ENCODE data around the gene CAP2.
"Not testable (repeated sequence)": the region's sequence is repeated elsewhere in the genome, so short reads cannot be mapped to it uniquely, and the experiment has no call there.

Gene CAP2

GRCh38 chr6:17405181-17405943 is 12.0 kb downstream of the CAP2 start:
- DNase-seq, result not testable (repeated sequence)

GRCh38 chr6:17405944-17406245 is 12.5 kb downstream of the CAP2 start:
- DNase-seq, result no peak

DNA sequence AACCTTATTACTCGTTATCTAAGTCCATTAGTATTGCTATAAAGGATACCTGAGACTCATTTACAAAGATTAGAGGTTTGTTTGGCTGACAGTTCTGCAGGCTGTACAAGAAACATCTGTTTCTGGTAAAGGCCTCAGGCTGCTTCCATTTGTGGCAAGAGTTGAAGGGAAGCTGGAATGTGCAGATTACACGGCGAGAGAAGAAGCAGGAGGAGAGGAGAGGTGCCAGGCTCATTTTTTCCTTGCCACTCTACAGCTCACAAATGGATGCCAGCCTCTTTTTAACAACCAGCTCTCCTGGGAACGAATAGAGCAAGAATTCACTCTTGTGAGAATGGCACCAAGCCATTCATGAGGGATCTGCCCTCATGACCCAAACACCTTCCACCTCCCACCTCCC is 14.7 kb downstream of the CAP2 start:
- DNase-seq, result no peak

- DNase-seq, result no peak
These were observed 16.9 kb downstream of the CAP2 start for GRCh38 chr6:17410281-17410680.

DNA sequence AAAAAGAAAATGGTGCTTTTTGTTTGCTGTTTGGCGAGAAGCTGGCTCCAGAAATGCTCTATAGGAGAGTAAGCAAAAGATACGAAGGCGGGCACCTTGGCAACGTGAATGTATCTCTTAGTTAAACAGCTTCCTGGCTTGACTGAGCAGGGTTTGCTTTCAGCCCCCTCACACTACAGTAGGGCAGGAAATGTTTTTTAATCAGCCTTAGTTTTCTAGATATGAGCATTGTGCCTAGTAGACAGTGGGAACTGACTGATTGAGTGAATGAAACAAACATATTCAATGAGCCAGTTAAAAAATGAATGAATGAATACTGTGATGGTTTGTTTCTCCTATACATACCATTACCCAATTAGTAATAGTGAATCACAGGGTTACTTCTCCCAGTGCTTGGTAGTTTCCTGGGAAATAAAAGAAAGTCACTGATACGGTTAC is 19.9 kb downstream of the CAP2 start:
- DNase-seq, result no peak

DNA sequence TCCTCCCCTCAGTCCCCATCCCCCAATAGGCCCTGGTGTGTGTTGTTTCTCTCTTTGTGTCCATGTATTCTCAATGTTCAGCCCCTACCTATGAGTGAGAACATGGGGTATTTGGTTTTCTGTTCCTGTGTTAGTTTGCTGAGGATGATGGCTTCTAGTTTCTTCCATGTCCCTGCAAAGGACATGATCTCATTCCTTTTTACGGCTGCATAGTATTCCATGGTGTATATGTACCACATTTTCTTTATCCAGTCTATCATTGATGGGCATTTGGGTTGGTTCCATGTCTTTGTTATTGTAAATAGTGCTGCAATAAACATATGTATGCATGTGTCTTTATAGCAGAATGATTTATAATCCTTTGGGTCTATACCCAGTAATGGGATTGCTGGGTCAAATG is 21.0 kb downstream of the CAP2 start:
- not testable (repeated sequence) for DNase-seq

GRCh38 chr6:17415321-17415720 is 21.9 kb downstream of the CAP2 start:
- DNase-seq, result no peak

GRCh38 chr6:17416806-17417205 is 23.4 kb downstream of the CAP2 start:
- DNase-seq, result no peak

DNA sequence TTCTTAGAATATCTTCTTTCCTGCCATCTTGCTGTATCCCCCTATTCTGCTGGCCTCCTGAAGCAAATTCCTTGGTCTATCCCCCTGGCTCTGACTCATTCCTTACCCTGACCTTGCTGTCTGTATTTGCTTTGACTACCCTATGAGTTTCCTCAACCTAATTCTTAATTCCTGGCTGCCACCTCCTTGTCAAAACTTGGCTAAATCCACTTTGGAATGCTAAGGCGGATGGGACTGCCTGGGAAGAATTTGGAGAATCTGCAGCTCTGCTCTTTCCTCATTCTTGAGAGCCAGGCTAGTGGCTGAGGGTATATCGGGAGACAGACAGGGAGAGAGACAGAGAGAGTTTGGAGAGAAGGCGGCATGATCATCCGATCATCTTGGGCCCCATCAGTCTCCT is 24.4 kb downstream of the CAP2 start:
- no peak for DNase-seq

DNA sequence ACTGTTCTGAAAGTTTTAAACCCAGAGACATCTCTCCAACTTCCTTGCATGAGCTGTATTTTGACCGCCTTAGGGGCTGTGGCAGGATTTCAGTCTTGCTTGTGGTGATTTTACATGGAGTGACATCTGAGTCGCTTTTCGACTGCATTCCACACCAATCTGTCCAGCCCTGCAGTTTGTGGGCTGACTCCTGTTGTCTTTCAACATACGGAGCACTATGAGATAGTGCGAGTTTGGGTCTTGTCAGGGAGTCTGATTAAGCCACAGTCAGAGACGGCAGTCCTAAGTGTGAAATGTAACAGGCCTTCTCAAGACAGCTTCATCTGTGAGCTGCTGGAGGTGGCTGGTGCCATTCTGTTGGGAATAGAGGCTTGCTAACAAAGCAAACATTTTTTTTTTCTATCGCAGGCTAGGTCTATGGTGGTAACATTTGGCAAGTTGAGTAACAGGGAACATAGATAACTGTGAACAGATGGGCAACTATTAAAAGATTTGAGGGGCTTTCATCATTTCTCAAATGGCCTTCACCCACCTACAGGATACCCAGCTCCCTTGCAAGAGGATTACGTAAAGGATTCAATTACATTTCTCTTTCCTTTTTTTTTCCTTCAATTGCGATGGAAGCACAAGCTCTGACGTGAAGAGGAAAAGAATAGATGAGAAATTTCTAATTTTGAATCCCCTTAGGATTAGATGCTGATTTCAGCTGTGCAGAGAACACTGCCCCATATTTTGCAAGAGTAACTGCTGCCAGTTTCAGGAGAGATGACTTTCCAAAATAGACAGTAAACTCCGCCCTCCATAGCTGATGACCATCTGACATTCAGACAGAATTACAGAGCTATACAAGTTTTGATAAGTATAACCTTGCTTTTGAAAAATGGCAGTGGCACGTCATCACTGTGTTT is 25.1 kb downstream of the CAP2 start:
- no peak for DNase-seq

DNA sequence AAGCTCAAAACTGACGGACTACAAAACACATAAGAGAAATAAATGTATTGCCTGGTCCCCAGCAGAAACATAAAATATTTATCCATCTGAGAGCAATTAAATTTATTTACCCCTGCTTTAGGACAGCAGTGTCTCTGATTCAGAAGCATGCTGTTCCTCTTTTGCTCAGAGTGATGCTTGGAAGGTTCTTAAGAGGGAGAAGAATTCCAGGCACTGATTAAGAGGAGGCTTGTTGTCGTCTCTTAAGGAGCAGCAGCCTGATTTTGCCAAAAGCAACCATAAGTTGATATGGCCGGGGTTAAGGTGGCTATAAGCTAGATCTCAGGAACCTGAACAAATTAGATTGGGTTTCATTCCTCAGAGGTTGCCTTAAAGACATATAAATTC is 25.8 kb downstream of the CAP2 start:
- no peak for DNase-seq

DNA sequence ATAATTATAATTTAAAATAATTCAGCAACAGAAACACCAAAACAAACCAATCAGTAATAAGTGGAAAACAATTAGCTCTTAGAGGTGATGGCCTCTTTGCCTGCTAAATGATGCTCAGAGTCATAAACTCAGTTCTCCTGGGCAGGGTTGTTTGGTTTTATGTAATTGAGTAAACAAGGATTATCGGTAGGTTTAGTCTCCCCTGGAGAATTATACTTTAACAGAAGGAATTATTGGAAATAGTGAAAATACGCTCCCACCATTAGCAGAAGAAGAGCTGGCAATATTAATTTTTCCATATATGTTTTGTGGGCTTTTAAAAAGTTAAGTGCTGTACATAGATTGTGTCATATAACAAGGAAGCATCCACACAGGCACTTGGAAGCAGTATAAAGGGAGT is 27.0 kb downstream of the CAP2 start:
- DNase-seq, result no peak

DNA sequence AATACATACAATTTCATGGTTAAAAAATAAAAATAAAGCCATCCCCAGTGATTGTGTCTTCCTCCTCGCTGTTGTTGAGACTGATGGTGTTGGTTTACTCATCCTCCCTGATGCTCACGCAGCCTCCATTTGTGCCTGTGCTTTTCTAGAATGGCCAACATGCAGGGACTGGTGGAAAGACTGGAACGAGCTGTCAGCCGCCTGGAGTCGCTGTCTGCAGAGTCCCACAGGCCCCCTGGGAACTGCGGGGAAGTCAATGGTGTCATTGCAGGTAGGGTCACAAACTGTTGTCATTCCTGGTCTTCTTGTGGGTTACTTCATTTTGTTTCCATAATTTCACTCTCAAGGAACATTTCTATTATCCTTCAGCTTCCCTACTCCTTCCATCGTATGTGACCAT is 28.0 kb downstream of the CAP2 start:
- no peak for DNase-seq

GRCh38 chr6:17423026-17423425 is 29.6 kb downstream of the CAP2 start:
- DNase-seq, result no peak

- DNase-seq, result no peak
These were observed 33.7 kb downstream of the CAP2 start for GRCh38 chr6:17427062-17427461.

DNA sequence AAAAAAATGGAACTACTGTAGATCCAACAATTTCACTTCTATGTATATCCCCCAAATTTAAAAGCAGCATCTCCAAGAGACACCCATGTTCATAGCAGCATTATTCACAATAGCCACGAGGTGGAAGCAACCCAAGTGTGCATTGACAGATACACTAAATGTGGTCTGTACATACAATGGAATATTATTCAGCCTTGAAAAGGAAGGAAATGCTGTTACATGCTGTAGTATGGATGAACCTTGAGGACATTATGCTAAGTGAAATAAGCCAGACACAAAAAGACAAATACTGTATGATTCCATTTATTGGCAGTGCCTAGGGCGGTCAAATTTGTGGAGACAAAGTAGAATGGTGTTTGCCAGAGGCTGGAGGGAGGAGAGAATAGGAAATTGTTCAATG is 34.2 kb downstream of the CAP2 start:
- DNase-seq, result no peak

GRCh38 chr6:17428595-17429120 is 35.3 kb downstream of the CAP2 start:
- not testable (repeated sequence) for DNase-seq

DNA sequence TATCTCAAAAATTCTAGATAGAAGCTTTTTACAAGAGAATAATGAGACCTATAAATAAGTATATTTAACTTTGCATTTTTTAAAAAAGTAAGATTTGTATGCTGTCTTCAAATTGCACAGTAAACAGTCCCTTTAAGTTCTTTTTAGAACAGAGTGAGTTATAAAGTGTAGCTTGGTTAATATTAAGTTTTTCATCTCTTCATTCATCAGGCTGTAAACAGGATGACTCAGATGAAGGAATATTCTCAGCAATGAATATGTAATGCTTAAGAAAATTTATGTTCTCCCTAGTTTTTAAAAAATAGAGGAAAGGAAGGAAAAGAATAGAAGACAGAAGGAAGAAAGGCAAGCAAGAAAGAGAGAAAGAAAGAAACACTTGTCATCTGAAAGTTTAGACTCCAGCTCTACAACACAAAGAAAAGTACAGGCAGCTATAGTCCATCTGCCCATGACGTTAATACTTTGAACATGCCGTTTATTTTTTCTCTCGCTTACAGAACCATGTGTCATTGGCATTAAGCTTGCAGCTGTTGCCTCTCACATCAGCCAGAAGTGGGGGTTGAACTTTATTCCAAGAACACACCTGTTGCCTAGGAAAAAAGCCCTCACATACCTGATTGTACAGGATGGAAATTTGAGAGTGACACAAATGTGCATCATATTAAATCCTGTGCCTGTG is 36.1 kb downstream of the CAP2 start:
- no peak for DNase-seq

GRCh38 chr6:17431581-17431980 is 38.2 kb downstream of the CAP2 start:
- no peak for DNase-seq

GRCh38 chr6:17432356-17432755 is 39.0 kb downstream of the CAP2 start:
- no peak for DNase-seq

DNA sequence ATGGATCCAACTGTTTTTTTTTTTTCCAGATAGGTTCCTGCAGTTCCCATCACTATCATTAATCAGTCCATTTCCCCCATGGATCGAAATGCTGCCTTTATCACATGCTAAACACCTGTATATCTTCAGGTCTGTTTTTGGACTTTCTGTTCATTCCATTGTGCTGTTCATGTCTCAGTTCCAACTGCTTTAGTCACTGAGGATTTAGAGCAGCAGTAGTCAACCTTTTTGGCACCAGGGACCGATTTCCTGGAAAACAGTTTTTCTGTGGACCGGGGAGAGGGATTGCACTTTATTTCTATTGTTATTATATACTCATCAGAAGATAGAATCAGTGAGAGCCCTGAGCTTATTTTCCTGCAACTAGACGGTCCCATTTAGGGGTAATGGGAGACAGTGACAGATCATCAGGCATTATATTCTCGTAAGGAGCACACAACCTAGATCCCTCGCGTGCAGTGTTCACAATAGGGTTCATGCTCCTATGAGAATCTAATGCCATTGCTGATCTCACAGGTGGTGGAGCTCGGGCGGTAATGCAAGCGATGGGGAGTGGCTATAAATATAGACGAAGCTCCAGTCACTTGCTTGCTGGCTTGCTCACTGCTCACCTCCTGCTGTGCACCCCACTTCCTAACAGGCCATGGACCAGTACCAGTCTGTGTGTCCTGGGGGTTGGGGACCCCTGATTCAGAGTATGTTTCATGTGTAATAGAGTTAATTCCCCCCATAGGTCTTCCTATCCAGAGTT is 46.0 kb downstream of the CAP2 start:
- no peak for DNase-seq

- DNase-seq, result not testable (repeated sequence)
These were observed 47.4 kb downstream of the CAP2 start for GRCh38 chr6:17440811-17441210.

GRCh38 chr6:17442196-17442595 is 48.8 kb downstream of the CAP2 start:
- DNase-seq, result no peak
